ENCODE results near the gene LYG1. TPM values are rescaled to one million over a fixed set of nuclear protein-coding genes. Genes with fewer than 3 reads are reported as not detected.

Gene LYG1
- total and polyA plus RNA-seq, 2 of the 4 experiments (the other 2 are of a cell fraction): 1.2 TPM; not detected in 1

DNA sequence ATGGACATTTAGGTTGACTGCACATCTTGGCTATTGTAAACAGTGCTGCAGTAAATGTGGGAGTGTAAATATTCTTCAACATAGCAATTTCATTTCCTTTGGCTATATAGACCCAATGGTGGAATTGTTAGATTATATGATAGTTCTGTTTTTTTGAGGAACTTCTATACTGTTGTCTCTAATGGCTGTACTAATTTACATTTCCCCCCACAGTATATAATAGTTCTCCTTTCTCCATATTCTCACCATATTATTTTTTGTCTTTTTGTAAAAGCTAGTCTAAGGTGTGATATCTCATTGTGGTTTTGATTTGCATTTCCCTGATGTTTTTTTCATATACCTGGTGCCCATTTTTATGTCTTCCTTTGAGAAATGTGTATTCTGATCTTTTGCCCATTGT, 49.2 kb upstream of the LYG1 start:
- TF ChIP-seq BHLHE40 (IDR thresholded peaks at IDR 0.05; ENCODE audit: low read depth, low read length): no peak
- no peak for TF ChIP-seq POLR2A (IDR thresholded peaks at IDR 0.05; ENCODE audit: low read depth, low read length)
- TF ChIP-seq, protein P1, sequence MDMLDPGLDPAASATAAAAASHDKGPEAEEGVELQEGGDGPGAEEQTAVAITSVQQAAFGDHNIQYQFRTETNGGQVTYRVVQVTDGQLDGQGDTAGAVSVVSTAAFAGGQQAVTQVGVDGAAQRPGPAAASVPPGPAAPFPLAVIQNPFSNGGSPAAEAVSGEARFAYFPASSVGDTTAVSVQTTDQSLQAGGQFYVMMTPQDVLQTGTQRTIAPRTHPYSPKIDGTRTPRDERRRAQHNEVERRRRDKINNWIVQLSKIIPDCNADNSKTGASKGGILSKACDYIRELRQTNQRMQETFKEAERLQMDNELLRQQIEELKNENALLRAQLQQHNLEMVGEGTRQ (IDR thresholded peaks at IDR 0.05; ENCODE audit: low read depth, low read length): no peak
- no peak for TF ChIP-seq MAZ (IDR thresholded peaks at IDR 0.05; ENCODE audit: borderline replicate concordance, low read depth, low read length)
- no peak overlapping the region for H4K8ac ChIP-seq (ENCODE audit: low read depth in 2 of 2, low read length in 2 of 2)
- H3K36me3 ChIP-seq (ENCODE audit: control insufficient read depth, insufficient read depth, low read length): no peaks in the 10 kb centered on the region
- no peaks in the 10 kb centered on the region for H3K9me1 ChIP-seq (ENCODE audit: insufficient read depth, low read length)
- no peak overlapping the region for H2BK20ac ChIP-seq (ENCODE audit: low read depth, low read length)
- H3K14ac ChIP-seq (replicated peaks; ENCODE audit: low read depth, low read length): no peak overlapping the region
- H3K4me2 ChIP-seq (ENCODE audit: low read depth, low read length): no peak overlapping the region
- DNase-seq (no peak), ATAC-seq (ENCODE audit: low read depth) (no peak)
- no peak overlapping the region for H2BK15ac ChIP-seq (ENCODE audit: low read depth, low read length)
- dilution Hi-C loops (cut with HindIII; ENCODE audit: low sequenced_read_pairs, unreplicated experiment): no loop called here
- H3K9me3 ChIP-seq (ENCODE audit: control insufficient read depth, insufficient read depth, low read length): no peaks in the 10 kb centered on the region
- H3K79me1 ChIP-seq (ENCODE audit: low read depth in 1 of 2, low read length in 2 of 2): peaks cover 16 to 52% of the 10 kb centered on the region in 2 experiments
- H3K23ac ChIP-seq (ENCODE audit: low read depth, low read length): no peak overlapping the region
- intact Hi-C loops (cut with micrococcal nuclease): no loop called here
- no peak overlapping the region for H3K9ac ChIP-seq (ENCODE audit: low read depth, low read length)
- H2AK9ac ChIP-seq (replicated peaks; ENCODE audit: low read depth, low read length, poor library complexity): no peak overlapping the region
- no peak overlapping the region for H3K4ac ChIP-seq (ENCODE audit: low read depth, low read length)
- ChIA-PET CTCF (no interaction called here), POLR2A (ENCODE audit: unreplicated experiment) (no interaction called here)
- in situ Hi-C loops (cut with MboI; ENCODE audit: low sequenced_read_pairs): no loop called here
- no peak overlapping the region for H3K4me3 ChIP-seq (ENCODE audit: insufficient read depth, low read depth, low read length)
- no peaks in the 10 kb centered on the region for H3K27me3 ChIP-seq (ENCODE audit: control insufficient read depth, insufficient read depth, low read length)
- H2AFZ ChIP-seq (replicated peaks; ENCODE audit: low read length, poor library complexity): no peak overlapping the region
- no peak overlapping the region for H3K18ac ChIP-seq (ENCODE audit: low read depth, low read length)
- no peak overlapping the region for H2BK5ac ChIP-seq (ENCODE audit: low read depth, low read length, poor library complexity, severe bottlenecking)
- H3K4me1 ChIP-seq (ENCODE audit: control insufficient read depth, insufficient read depth, low read length): peaks cover 4% of the 10 kb centered on the region; the same call in 1 of the 2 replicates
- H4K91ac ChIP-seq (ENCODE audit: insufficient read depth, low read depth, low read length): no peak overlapping the region
- H4K5ac ChIP-seq (ENCODE audit: low read depth, low read length): no peak overlapping the region
- H3K27ac ChIP-seq (ENCODE audit: insufficient read depth, low read length): no peak overlapping the region
- no TSS peak for BruUV-seq (replicated peaks)
- H2BK120ac ChIP-seq (ENCODE audit: low read depth, low read length): no peak overlapping the region
- H4K20me1 ChIP-seq (ENCODE audit: insufficient read depth, low read length): peaks cover 49% of the 10 kb centered on the region
- no peak overlapping the region for H3K56ac ChIP-seq (ENCODE audit: extremely low read depth, insufficient read depth, low read length)
- no peak overlapping the region for H2AK5ac ChIP-seq (ENCODE audit: low read depth, low read length)

All from IMR-90 (cell line).